Measurements from ENCODE around the gene NECTIN1.

The NECTIN1 gene

DNA sequence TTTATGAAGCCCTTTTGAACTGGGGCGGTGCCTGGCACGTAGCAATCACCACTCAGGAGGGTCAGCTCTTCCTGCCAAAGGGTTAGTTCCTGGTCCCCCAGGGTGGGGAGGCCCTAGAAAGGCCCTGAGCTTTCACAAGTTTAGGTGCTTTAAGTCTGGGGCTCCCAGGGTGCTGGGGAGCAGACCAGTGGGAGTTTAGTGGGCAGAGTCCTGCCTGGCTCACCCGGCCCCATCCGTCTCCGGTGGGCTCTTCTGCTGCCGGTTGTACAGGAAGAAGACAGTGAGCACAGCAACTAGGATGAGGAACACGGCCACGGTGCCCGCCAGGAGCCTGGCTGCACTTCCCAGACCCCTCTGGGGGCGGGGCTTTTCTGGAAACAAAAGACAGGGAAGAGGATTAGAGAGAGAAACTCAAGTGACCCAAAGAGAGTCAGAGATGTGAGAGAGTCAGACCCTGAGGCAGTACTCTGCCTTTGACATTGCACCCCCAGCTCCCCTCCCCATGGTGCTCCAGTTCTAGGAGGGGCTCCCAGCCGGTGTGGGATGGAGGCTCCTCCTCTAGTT is 89.3 kb downstream of the NECTIN1 start:
- no peak for DNase-seq

DNA sequence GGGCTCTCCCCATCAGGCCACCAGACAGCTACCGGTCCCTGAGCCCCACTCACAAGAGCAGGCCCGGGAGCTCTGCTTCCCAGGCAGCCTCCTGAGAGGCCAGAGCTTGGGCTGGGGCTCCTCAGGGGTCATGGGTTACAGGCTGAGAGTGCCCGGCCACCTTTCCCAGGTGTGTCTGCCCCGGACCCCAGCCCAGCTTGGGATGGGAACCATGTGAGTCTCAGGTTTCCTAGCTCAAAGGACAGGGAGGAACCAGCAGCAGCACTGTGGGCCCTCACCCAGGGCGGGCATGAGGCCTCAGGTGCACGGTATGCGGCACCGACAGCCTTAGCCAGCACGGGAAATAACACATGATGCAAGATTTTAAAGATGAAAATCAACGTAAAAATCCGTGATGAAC is 90.1 kb downstream of the NECTIN1 start:
- no peak for DNase-seq

- no peak for DNase-seq
Measured at GRCh38 chr11:119637481-119637880, 91.5 kb downstream of the NECTIN1 start.

GRCh38 chr11:119635776-119636175 is 93.2 kb downstream of the NECTIN1 start:
- DNase-seq = no peak

- DNase-seq = no peak
Measured at GRCh38 chr11:119635041-119635740, 93.8 kb downstream of the NECTIN1 start.

DNA sequence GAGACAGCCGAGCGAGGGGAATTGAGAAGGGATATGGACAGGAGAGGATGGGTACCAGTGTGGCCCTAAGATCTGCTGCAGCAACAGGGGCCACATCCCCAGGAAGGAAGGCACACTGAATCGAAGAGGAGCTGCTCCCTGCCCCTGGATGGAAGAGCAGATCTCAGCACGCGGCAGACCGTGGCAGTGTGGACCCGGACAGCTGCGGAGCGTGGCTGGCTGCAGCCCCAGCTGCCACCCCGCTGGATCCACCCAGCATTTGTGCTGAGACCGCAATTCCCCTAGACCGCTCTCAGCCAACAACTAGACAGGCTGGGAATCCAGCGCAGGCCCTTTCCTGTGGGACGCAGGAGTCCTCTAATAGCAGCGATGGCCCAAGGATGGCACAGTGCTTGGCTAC is 94.7 kb downstream of the NECTIN1 start:
- no peak for DNase-seq

- DNase-seq = no peak
Measured at GRCh38 chr11:119629834-119630624, 99.0 kb downstream of the NECTIN1 start.

DNA sequence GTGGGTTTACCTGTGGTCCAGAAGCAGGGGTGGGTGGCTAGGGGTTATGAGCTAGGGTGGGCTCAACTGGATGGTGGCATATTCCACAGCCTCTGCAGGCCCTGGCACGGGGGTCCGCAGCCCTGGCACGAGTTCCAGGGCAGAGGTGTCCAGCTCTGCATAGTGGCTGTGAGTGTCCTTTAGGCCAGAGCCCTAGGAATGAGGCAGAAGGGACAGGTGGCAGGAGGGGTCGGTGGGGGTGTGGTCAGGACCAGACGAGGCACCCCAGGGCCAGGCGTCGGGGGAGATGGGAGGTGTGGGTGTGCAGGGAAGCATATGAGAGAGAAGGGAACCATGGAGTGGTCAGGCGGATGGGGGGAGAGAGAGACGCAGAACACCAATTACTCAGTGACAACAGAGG is 99.9 kb downstream of the NECTIN1 start:
- no peak for DNase-seq

- no peak for DNase-seq
Measured at GRCh38 chr11:119627286-119627685, 101.7 kb downstream of the NECTIN1 start.

DNA sequence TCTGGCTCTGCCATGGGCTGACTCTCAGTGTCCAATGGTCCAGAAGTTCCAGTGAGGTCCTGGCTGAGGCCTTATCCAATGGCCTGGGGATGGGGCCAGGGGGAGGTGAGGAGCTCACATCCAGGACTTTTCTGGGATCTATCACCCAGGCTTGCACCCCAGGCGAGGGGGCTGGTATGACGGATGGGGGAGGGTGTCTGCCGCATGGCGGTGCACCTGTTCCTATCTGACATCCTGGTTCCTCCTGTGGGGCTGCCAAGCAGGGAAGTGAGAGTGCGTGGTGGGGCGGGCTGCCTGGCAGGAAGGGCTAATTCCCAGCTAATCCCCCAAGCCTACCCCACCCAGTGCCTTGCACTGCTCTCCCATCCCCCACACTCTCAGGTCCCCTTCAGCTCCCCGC is 102.1 kb downstream of the NECTIN1 start:
- DNase-seq = no peak

GRCh38 chr11:119626197-119626841 is 102.7 kb downstream of the NECTIN1 start:
- no peak for DNase-seq

DNA sequence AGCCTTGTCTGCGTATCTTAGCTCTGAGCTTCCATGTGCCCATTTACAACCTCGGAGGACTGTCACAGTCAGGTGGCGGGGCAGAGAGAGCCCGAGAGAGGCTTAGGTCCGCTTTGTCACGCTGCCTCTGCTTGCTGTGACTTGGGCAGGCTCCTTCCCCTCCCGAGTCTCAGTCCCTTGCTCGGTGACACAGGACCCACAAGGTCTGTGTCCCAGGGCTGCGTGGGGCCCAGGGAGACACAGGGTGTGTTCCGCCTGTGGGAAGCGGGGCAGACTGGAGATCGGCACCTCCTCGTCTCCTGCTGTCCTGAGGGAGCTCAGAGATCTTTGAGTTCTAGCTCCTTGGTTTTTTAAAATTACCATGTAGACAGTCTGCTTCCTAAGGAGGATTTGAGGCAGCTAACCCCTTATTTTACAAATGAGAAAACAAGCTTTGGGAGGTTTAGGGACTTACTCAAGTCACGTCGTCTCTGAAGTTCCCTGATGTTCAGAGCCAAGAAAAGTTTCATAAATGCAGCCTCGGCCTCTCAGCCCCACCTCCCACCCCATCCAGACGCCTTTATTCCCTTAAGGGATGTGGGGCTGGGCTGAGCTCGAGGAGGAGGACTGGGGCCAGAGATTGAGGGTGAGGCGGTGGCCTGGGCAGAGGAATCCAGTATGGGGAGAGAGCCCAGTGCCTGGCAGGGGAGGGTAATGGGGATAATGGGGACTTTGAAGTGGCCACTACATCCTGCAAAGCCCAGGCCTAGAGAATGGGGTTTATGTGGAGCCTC is 103.6 kb downstream of the NECTIN1 start:
- no peak for DNase-seq

GRCh38 chr11:119624629-119625028 is 104.4 kb downstream of the NECTIN1 start:
- no peak for DNase-seq

DNA sequence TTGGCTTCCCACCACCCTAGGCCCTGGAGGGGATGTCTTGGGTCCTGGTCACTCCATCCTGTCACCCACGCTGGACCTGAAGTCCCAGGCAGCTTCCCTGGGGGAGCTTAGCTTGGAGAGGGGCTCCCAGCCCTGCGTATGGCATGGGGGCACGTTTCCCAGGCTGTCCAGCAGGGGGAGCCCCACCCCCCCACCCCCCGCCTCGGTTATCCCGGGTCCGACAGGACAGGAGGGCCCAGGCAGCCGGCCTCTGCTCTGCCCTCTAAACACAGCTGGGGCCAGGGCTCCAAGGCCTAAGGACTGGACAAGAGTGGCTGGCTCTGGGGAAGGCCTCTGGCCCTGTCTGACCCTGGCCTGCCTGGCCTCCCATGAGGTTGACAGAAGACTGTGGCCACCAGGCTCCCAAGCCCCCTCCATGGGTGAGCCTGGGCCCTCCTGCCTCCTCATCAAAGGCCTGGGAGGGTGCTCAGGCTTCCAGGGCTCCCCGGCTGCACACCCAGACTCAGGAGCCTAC is 104.8 kb downstream of the NECTIN1 start:
- no peak for DNase-seq

DNA sequence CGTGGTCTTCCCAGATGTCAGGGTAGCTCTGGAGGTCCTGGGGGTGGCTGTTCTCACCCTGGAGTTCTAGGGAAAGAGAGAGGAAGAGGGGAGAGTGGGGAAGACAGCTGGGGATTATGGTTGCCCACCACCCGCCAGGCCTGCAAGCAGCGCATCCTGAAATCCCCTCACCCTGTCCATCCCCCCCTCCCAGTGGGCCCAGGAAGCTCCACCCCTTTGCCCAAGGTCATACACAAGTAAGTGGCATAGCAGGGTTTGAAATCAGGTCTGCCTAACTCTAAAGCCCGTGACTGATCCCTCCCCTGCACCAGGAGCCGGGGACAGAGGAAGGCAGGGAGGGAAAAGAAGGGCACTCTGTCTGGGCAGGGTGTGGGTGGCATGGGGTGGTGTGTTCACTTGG is 105.3 kb downstream of the NECTIN1 start:
- DNase-seq = no peak

DNA sequence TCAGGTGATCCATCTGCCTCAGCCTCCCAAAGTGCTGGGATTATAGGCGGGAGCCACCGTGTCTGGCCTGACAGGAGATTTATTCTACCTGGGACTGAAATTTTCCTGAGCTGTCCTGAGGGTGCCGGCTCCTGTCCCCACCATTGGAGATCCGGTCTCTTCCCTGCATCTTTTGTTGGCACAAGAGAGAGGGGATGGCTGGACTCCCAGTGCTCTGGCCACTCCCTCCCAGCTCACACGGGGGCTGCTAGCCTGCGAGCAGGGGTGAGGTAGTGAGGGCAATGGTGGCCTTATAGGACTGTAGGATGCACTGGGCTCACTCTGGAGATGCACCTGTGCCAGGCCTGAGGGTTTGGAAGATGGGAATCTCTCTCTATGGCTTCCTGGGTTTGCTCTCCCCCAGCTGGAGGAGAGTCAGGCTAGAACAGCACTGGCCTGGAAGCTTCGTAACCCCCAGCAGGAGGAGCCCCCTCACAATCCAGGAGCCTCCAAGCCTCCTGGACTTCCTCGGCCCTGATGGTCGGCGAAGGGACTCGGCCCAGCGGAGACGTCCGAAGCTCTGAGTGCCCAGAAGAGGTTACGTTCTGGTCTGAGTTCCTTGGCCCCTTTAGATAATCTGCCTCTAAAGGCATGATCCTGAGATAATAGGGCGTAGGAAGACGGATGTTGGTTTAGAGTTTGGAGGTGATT is 106.4 kb downstream of the NECTIN1 start:
- DNase-seq = no peak

GRCh38 chr11:119619665-119620064 is 109.3 kb downstream of the NECTIN1 start:
- DNase-seq = no peak

- DNase-seq = no peak
Measured at GRCh38 chr11:119618208-119618909, 110.6 kb downstream of the NECTIN1 start.

- no peak for DNase-seq
Measured at GRCh38 chr11:119617340-119617713, 111.7 kb downstream of the NECTIN1 start.

DNA sequence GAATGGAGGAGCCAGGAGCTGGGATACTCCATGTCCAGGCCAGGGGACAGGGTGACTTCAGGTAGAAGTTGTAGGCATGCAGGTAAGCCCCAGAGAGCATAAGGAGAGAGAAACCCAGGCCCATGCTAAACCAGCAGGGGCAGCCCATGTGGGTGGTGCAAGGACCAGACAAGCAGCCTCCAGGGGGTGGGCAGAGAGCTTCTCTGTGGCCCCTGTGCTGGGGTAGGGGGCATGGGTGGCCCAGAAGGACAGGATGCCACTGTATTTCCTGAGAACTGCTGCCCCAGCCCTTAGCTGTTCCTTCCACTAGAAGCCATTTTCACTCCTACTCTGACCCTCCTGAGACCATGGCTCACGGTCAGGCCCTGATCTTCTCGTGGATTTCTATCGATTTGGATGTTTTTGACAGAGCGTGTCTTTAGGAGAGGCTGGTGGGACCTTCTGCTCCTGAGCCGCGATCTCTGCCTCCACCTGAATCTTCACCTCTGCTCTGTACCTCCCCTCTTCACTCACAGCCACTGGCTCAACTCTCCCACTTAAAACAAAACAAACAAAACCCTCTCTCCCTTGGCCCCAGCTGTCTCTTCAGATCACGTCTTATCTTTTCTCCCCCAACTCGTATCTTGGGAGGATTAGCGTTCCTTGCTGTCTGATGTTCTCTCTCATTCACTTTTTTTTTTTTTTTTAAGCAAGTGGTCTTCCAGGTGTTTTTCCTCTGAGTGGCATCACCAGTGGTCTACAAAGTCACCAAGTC is 112.2 kb downstream of the NECTIN1 start:
- no peak for DNase-seq

GRCh38 chr11:119615882-119616196 is 113.2 kb downstream of the NECTIN1 start:
- no peak for DNase-seq

All from NCI-H1694 (cell line).